Ovary (tissue), 3 donors: ENCODE results near the gene TRIM65.

ENCODE experiments used
- POLR2A ChIP-seq: fragments of 450-650 bp; IDR thresholded peaks from one replicate; pipeline ENCODE4 v1.6.1; 2017; ENCODE audit warnings: antibody characterized with exemption, mild to moderate bottlenecking, moderate library complexity
- TF ChIP-seq, protein P1 (sequence below), 3 donors: fragments of 450-650 bp in 2 of 3; fragments of 200-600 bp in 1 of 3; IDR thresholded peaks; one replicate each; pipeline versions ENCODE4 v1.5.1 to v1.8.0; 2016 to 2022; ENCODE audit warnings: antibody characterized with exemption in 3 of 3, mild to moderate bottlenecking in 1 of 3
- donor health status: DM: no; HTN: no; CAD: no.

DNA sequence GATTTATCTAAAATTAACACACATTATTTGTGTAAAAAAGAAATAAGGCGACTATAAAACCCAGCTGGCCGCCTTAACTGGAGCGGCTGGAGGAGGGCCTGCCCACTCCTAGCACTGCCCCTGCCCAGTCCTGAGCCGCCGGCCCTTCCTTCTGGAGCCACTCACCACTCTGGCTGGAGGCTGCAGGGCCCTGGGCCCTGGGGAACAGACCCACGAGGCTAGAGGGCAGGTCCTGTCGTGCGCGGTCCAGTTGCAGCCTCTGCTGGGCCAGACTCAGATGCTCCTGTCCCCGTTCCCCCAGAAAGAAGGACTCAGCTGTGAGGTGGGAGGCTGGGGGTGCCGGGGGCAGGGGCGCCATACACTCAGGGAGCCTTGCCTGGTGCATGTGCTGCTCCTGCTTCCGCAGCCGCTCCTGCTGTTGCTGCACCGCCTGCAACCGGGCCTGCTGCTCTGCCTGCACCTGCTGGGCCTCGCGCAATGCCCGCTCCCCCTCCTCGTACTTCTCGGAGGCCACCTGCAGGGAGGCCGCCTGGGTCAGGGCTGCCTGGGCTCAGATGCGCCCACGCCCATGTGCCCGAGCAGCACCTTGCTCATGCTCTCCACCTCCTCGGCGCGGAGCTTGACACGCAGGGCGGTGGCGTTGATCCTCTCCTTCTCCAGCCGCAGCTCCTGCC is 16.9 kb upstream of the TRIM65 start:
- no peak for TF ChIP-seq POLR2A
- TF ChIP-seq, protein P1, sequence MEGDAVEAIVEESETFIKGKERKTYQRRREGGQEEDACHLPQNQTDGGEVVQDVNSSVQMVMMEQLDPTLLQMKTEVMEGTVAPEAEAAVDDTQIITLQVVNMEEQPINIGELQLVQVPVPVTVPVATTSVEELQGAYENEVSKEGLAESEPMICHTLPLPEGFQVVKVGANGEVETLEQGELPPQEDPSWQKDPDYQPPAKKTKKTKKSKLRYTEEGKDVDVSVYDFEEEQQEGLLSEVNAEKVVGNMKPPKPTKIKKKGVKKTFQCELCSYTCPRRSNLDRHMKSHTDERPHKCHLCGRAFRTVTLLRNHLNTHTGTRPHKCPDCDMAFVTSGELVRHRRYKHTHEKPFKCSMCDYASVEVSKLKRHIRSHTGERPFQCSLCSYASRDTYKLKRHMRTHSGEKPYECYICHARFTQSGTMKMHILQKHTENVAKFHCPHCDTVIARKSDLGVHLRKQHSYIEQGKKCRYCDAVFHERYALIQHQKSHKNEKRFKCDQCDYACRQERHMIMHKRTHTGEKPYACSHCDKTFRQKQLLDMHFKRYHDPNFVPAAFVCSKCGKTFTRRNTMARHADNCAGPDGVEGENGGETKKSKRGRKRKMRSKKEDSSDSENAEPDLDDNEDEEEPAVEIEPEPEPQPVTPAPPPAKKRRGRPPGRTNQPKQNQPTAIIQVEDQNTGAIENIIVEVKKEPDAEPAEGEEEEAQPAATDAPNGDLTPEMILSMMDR (IDR thresholded peaks at IDR 0.05), result no peak
